ENCODE results near the gene ATXN7L1. TPM values are rescaled to one million over a fixed set of nuclear protein-coding genes. Genes with fewer than 3 reads are reported as not detected.

Gene ATXN7L1
- total RNA-seq, 1 experiment from 2014 or later, result 14.6 TPM

DNA sequence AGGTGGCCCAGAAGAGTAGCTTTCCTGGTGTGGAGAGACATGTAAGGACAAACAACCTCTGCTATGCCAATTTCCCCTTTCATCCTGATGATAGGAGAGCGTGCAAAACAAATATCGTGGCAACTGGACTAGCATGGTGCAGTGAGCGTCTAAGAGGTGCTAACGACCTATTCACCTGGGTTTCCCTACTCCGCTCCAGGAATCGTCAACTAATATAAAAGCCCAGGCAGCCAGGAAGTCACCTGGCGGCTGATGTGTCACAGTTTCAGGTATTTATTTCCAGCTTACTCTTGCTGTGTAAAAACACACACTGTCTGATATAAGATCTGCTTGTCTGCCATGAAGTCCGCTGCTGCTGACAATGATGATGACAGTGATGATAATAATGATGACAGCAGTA, 238.6 kb downstream of the ATXN7L1 start:
- ChIA-PET CTCF (no interaction called here), POLR2A (ENCODE audit: unreplicated experiment) (no interaction called here)
- H3K36me3 ChIP-seq (ENCODE audit: low read depth), result no peaks in the 10 kb centered on the region
- H4K20me1 ChIP-seq (ENCODE audit: insufficient read depth), result no peaks in the 10 kb centered on the region
- H3K4me1 ChIP-seq (replicated peaks; ENCODE audit: insufficient read depth), result no peaks in the 10 kb centered on the region
- H3F3A ChIP-seq (ENCODE audit: insufficient read depth, low read depth), result no peaks in the 10 kb centered on the region
- TF ChIP-seq, protein P1, sequence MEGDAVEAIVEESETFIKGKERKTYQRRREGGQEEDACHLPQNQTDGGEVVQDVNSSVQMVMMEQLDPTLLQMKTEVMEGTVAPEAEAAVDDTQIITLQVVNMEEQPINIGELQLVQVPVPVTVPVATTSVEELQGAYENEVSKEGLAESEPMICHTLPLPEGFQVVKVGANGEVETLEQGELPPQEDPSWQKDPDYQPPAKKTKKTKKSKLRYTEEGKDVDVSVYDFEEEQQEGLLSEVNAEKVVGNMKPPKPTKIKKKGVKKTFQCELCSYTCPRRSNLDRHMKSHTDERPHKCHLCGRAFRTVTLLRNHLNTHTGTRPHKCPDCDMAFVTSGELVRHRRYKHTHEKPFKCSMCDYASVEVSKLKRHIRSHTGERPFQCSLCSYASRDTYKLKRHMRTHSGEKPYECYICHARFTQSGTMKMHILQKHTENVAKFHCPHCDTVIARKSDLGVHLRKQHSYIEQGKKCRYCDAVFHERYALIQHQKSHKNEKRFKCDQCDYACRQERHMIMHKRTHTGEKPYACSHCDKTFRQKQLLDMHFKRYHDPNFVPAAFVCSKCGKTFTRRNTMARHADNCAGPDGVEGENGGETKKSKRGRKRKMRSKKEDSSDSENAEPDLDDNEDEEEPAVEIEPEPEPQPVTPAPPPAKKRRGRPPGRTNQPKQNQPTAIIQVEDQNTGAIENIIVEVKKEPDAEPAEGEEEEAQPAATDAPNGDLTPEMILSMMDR (conservative IDR thresholded peaks at IDR 0.05), result no peak
- no peak for TF ChIP-seq EZH2 (IDR thresholded peaks at IDR 0.05; ENCODE audit: low read depth)
- intact Hi-C loops (cut with micrococcal nuclease; ENCODE audit: unreplicated experiment), result no loop called here
- H3K9me2 ChIP-seq (ENCODE audit: insufficient read depth), result no peaks in the 10 kb centered on the region; the same call in 1 of the 2 replicates
- H3K9me3 ChIP-seq (ENCODE audit: insufficient read depth, low read depth), result no peaks in the 10 kb centered on the region
- H3K4me2 ChIP-seq, result no peak overlapping the region
- H3K27me3 ChIP-seq (ENCODE audit: insufficient read depth, low read depth), result no peaks in the 10 kb centered on the region
- no peaks in the 10 kb centered on the region for H3K79me2 ChIP-seq (ENCODE audit: low read depth)
- H3K4me3 ChIP-seq, result no peak overlapping the region
- no TSS peak for BruUV-seq (replicated peaks)
- H3K27ac ChIP-seq, result no peak overlapping the region
- no peak for DNase-seq
- H2AFZ ChIP-seq, result no peak overlapping the region

DNA sequence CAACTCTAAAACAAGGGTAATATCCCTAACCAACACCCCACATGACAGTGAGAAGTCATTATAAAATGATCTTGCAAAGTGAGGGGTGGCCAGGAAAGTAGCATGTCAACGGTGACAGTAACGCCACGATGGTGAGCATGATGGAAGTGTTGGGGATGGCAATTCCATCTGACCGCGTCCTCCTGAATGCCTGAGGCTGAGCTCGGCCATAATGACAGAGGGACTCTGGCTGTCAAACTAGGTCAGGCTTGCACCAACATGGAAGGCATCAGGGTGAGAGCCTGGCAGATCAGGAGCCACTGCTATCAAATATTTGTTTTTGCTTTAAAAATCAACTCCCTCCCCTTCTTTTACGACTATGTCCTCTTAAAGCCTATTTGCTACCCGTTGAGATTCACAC, 239.4 kb downstream of the ATXN7L1 start:
- no peaks in the 10 kb centered on the region for H3K79me2 ChIP-seq (ENCODE audit: low read depth)
- H3K27me3 ChIP-seq (ENCODE audit: insufficient read depth, low read depth), result no peaks in the 10 kb centered on the region
- ChIA-PET CTCF (no interaction called here), POLR2A (ENCODE audit: unreplicated experiment) (no interaction called here)
- H3K27ac ChIP-seq, result no peak overlapping the region
- BruUV-seq (replicated peaks), result no TSS peak
- H3K4me2 ChIP-seq, result no peak overlapping the region
- no peak overlapping the region for H3K4me3 ChIP-seq
- no peaks in the 10 kb centered on the region for H3K4me1 ChIP-seq (replicated peaks; ENCODE audit: insufficient read depth)
- H3K36me3 ChIP-seq (ENCODE audit: low read depth), result no peaks in the 10 kb centered on the region
- H3F3A ChIP-seq (ENCODE audit: insufficient read depth, low read depth), result no peaks in the 10 kb centered on the region
- no peaks in the 10 kb centered on the region for H4K20me1 ChIP-seq (ENCODE audit: insufficient read depth)
- intact Hi-C loops (cut with micrococcal nuclease; ENCODE audit: unreplicated experiment), result no loop called here
- no peak for DNase-seq
- H3K9me2 ChIP-seq (ENCODE audit: insufficient read depth), result no peaks in the 10 kb centered on the region; the same call in 1 of the 2 replicates
- TF ChIP-seq EZH2 (IDR thresholded peaks at IDR 0.05; ENCODE audit: low read depth), result no peak
- TF ChIP-seq, protein P1 (conservative IDR thresholded peaks at IDR 0.05), result no peak
- H2AFZ ChIP-seq, result no peak overlapping the region
- H3K9me3 ChIP-seq (ENCODE audit: insufficient read depth, low read depth), result no peaks in the 10 kb centered on the region

DNA sequence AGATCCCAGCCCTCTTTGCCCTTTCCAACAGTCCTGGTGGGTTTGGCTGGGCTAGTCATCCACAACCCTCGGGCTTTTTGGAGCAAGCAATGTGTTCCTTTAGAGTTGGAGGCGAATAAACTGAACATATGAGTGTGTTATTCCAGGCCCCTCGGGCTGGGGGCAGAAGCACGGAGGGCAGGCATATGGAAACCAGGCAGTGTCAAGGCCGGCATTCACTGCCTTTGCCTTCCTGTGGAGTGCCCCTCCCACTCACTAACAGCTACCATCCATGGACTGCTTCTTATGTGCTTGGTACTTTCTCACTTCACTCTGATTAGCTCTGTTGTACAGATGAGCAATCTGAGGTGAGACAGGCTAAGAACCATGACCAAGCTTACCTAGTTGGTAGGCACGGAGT, 241.2 kb downstream of the ATXN7L1 start:
- ChIA-PET CTCF (no interaction called here), POLR2A (ENCODE audit: unreplicated experiment) (no interaction called here)
- Histone ChIP-seq H3K27ac (no peak overlapping the region), H3K79me2 (ENCODE audit: low read depth) (no peaks in the 10 kb centered on the region), H3K4me2 (no peak overlapping the region), H3K4me3 (no peak overlapping the region), H3K9me2 (ENCODE audit: insufficient read depth) (no peaks in the 10 kb centered on the region; the same call in 1 of the 2 replicates), H4K20me1 (ENCODE audit: insufficient read depth) (no peaks in the 10 kb centered on the region), H3K4me1 (replicated peaks; ENCODE audit: insufficient read depth) (no peaks in the 10 kb centered on the region), H3F3A (ENCODE audit: insufficient read depth, low read depth) (no peaks in the 10 kb centered on the region), H3K9me3 (ENCODE audit: insufficient read depth, low read depth) (no peaks in the 10 kb centered on the region), H3K27me3 (ENCODE audit: insufficient read depth, low read depth) (no peaks in the 10 kb centered on the region), H2AFZ (no peak overlapping the region), H3K36me3 (ENCODE audit: low read depth) (no peaks in the 10 kb centered on the region)
- no TSS peak for BruUV-seq (replicated peaks)
- TF ChIP-seq, protein P1 (conservative IDR thresholded peaks at IDR 0.05), result no peak
- TF ChIP-seq EZH2 (IDR thresholded peaks at IDR 0.05; ENCODE audit: low read depth), result no peak
- intact Hi-C loops (cut with micrococcal nuclease; ENCODE audit: unreplicated experiment), result no loop called here
- DNase-seq, result no peak
